HepG2 (cell line): Measurements from ENCODE around the gene PHF13. TPM values are rescaled to one million over a fixed set of nuclear protein-coding genes. Genes with fewer than 3 reads are reported as not detected.
A peak's percentile ranks its signal among the peaks of the same experiment; 100 is the strongest.

ENCODE experiments used
- GABPB1 ChIP-seq: IDR thresholded peaks from 2 replicates; pipeline ENCODE4 v1.6.1; 2016; ENCODE audit warnings: mild to moderate bottlenecking, missing genetic modification reagents, moderate library complexity, missing compliant biosample characterization
- HNF4G ChIP-seq, 2 experiments: sonication (generic) in 1 of 2; formaldehyde crosslinking in 1 of 2; IDR thresholded peaks; 2 replicates each; pipeline versions ENCODE4 v1.4.0 to v1.6.1; 2011 to 2020; ENCODE audit warnings: borderline replicate concordance in 2 of 2, low read depth in 2 of 2, mild to moderate bottlenecking in 2 of 2, low read length in 1 of 2, missing genetic modification reagents in 1 of 2, moderate library complexity in 1 of 2
- NRL ChIP-seq: sonication (generic); formaldehyde crosslinking; IDR thresholded peaks from 2 replicates; pipeline ENCODE4 v1.5.0; 2020; ENCODE audit warnings: missing genetic modification reagents, mild to moderate bottlenecking, moderate library complexity, borderline replicate concordance
- RBFOX2 ChIP-seq: fragments of 200-400 bp; formaldehyde crosslinking; IDR thresholded peaks from 2 replicates; pipeline ENCODE4 v1.6.1; 2017; ENCODE audit warnings: low read depth, mild to moderate bottlenecking, low read length
- SP4 ChIP-seq: sonication (generic); formaldehyde crosslinking; IDR thresholded peaks from 2 replicates; pipeline ENCODE4 v1.8.1; 2023; ENCODE audit warnings: mild to moderate bottlenecking, missing genetic modification reagents
- TCF12 ChIP-seq, 2 experiments: fragments of 450-650 bp in 1 of 2; sonication (generic) in 1 of 2; formaldehyde crosslinking in 1 of 2; IDR thresholded peaks; 2 replicates each; pipeline versions ENCODE4 v1.6.1 to v1.8.0; 2017 to 2022; ENCODE audit warnings: antibody characterized with exemption in 1 of 2, mild to moderate bottlenecking in 1 of 2, missing genetic modification reagents in 1 of 2, moderate library complexity in 1 of 2
- ZEB1 ChIP-seq: IDR thresholded peaks from 2 replicates; pipeline ENCODE4 v1.6.1; 2012; ENCODE audit warnings: mild to moderate bottlenecking, low read depth, inconsistent platforms; ENCODE audit not compliant: insufficient replicate concordance
- ZFAT ChIP-seq: sonication (generic); formaldehyde crosslinking; conservative IDR thresholded peaks from 2 replicates; pipeline ENCODE4 v1.8.1; 2023; ENCODE audit warnings: missing genetic modification reagents, inconsistent platforms
- ZNF468 ChIP-seq: sonication (generic); formaldehyde crosslinking; IDR thresholded peaks from 2 replicates; pipeline ENCODE4 v1.8.0; 2022; ENCODE audit warnings: mild to moderate bottlenecking, moderate library complexity, missing genetic modification reagents
- ZNF792 ChIP-seq: IDR thresholded peaks from 2 replicates; pipeline ENCODE4 v1.6.1; 2016
- polyA plus RNA-seq, 8 experiments: library from polyadenylated mRNA; depleted of rRNA in 3 of 8; stranded (reverse) in 7 of 8; unstranded in 1 of 8; fragments of >200 nt; fragmentation: Illumina TruSeq in 4 of 8; extraction: Trizol in 4 of 8; gene quantifications; 2 replicates each; pipeline versions ENCODE4 v1.2.1 to v1.2.3, GENCODE V29; 2011 to 2016; ENCODE audit warnings: low read depth in 4 of 8, missing spikeins in 1 of 8, mixed read lengths in 1 of 8; ENCODE audit not compliant: insufficient read depth in 1 of 8
- total RNA-seq, 5 experiments: library from RNA; depleted of rRNA; stranded (reverse); fragments of >200 nt; fragmentation: Illumina TruSeq; extraction: Trizol; gene quantifications; 2 replicates each; pipeline ENCODE4 v1.2.3, GENCODE V29; 2016; ENCODE audit warnings: low read depth in 1 of 5
- TF ChIP-seq, protein P1 (sequence below): sonication (generic); formaldehyde crosslinking; conservative IDR thresholded peaks from 2 replicates; pipeline ENCODE4 v1.4.0; 2020; ENCODE audit warnings: missing genetic modification reagents
- TF ChIP-seq, protein P2 (sequence below): sonication (generic); formaldehyde crosslinking; IDR thresholded peaks from 2 replicates; pipeline ENCODE4 v1.9.0; 2021; ENCODE audit warnings: mild to moderate bottlenecking, missing genetic modification reagents
- TF ChIP-seq, protein P3 (sequence below): sonication (generic); formaldehyde crosslinking; IDR thresholded peaks from 2 replicates; pipeline ENCODE4 v1.9.0; 2021; ENCODE audit warnings: missing genetic modification reagents, mild to moderate bottlenecking, borderline replicate concordance
- TF ChIP-seq, protein P4 (sequence below): sonication (generic); formaldehyde crosslinking; IDR thresholded peaks from 2 replicates; pipeline ENCODE4 v1.4.0; 2020; ENCODE audit warnings: mild to moderate bottlenecking, missing genetic modification reagents
- TF ChIP-seq, protein P5 (sequence below): sonication (generic); formaldehyde crosslinking; IDR thresholded peaks from 2 replicates; pipeline ENCODE4 v1.5.0; 2020; ENCODE audit warnings: mild to moderate bottlenecking, missing genetic modification reagents, borderline replicate concordance

PHF13 gene
- total and polyA plus RNA-seq, 2 of the 13 experiments (the other 11 are each of a cell fraction or from before 2014, with no cell fraction given): 4.7 to 7.4 TPM

DNA sequence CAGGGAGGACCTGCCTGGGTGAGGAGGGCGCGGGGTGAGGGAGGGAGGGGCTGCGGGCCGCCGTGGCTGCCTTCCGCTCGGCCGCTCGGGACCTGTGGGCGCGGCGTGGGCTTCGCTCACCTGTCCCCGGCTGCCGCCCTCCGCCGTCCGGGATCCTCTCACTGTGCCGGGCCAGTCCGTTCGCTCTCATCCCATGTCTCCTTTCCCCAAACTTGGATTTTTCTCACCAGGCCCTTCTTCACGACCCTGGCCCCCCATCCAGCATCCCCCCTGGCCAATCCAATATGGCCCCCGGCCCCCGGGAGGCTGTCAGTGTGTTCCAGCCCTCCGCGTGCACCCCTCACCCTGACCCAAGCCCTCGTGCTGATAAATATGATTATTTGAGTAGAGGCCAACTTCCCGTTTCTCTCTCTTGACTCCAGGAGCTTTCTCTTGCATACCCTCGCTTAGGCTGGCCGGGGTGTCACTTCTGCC lies 33.4 kb upstream of the PHF13 start (continued):
- TF ChIP-seq RBFOX2 (peak; percentile 6; the same call in 1 of the 2 replicates), SP4 (CRISPR knock-in tag) (0 out of 2 replicates have a peak, but pooled peaks have one; percentile 2), GABPB1 (CRISPR knock-in tag) (peak; percentile 77; the same call in 1 of the 2 replicates), NRL (no peak; the same call in 1 of the 2 replicates), ZNF468 (CRISPR knock-in tag) (0 out of 2 replicates have a peak, but pooled peaks have one; percentile 86), HNF4G (IDR thresholded peaks at IDR 0.05; ENCODE audit: borderline replicate concordance, low read depth, low read length) (no peak), HNF4G (CRISPR knock-in tag; IDR thresholded peaks at IDR 0.05; ENCODE audit: borderline replicate concordance, low read depth) (peak; percentile 11; the same call in 1 of the 2 replicates), ZNF792 (no peak), ZEB1 (no peak), TCF12 (IDR thresholded peaks at IDR 0.05) (no peak), TCF12 (CRISPR knock-in tag; IDR thresholded peaks at IDR 0.05) (no peak), ZFAT (CRISPR knock-in tag) (no peak)
- TF ChIP-seq, protein P1, sequence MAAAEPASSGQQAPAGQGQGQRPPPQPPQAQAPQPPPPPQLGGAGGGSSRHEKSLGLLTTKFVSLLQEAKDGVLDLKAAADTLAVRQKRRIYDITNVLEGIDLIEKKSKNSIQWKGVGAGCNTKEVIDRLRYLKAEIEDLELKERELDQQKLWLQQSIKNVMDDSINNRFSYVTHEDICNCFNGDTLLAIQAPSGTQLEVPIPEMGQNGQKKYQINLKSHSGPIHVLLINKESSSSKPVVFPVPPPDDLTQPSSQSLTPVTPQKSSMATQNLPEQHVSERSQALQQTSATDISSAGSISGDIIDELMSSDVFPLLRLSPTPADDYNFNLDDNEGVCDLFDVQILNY: peak; percentile 32; the same call in 1 of the 2 replicates
- TF ChIP-seq, protein P2, sequence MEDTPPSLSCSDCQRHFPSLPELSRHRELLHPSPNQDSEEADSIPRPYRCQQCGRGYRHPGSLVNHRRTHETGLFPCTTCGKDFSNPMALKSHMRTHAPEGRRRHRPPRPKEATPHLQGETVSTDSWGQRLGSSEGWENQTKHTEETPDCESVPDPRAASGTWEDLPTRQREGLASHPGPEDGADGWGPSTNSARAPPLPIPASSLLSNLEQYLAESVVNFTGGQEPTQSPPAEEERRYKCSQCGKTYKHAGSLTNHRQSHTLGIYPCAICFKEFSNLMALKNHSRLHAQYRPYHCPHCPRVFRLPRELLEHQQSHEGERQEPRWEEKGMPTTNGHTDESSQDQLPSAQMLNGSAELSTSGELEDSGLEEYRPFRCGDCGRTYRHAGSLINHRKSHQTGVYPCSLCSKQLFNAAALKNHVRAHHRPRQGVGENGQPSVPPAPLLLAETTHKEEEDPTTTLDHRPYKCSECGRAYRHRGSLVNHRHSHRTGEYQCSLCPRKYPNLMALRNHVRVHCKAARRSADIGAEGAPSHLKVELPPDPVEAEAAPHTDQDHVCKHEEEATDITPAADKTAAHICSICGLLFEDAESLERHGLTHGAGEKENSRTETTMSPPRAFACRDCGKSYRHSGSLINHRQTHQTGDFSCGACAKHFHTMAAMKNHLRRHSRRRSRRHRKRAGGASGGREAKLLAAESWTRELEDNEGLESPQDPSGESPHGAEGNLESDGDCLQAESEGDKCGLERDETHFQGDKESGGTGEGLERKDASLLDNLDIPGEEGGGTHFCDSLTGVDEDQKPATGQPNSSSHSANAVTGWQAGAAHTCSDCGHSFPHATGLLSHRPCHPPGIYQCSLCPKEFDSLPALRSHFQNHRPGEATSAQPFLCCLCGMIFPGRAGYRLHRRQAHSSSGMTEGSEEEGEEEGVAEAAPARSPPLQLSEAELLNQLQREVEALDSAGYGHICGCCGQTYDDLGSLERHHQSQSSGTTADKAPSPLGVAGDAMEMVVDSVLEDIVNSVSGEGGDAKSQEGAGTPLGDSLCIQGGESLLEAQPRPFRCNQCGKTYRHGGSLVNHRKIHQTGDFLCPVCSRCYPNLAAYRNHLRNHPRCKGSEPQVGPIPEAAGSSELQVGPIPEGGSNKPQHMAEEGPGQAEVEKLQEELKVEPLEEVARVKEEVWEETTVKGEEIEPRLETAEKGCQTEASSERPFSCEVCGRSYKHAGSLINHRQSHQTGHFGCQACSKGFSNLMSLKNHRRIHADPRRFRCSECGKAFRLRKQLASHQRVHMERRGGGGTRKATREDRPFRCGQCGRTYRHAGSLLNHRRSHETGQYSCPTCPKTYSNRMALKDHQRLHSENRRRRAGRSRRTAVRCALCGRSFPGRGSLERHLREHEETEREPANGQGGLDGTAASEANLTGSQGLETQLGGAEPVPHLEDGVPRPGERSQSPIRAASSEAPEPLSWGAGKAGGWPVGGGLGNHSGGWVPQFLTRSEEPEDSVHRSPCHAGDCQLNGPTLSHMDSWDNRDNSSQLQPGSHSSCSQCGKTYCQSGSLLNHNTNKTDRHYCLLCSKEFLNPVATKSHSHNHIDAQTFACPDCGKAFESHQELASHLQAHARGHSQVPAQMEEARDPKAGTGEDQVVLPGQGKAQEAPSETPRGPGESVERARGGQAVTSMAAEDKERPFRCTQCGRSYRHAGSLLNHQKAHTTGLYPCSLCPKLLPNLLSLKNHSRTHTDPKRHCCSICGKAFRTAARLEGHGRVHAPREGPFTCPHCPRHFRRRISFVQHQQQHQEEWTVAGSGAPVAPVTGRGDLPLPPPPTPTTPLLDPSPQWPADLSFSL (CRISPR knock-in tag): no peak
- TF ChIP-seq, protein P3, sequence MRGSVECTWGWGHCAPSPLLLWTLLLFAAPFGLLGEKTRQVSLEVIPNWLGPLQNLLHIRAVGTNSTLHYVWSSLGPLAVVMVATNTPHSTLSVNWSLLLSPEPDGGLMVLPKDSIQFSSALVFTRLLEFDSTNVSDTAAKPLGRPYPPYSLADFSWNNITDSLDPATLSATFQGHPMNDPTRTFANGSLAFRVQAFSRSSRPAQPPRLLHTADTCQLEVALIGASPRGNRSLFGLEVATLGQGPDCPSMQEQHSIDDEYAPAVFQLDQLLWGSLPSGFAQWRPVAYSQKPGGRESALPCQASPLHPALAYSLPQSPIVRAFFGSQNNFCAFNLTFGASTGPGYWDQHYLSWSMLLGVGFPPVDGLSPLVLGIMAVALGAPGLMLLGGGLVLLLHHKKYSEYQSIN (CRISPR knock-in tag): no peak
- TF ChIP-seq, protein P4, sequence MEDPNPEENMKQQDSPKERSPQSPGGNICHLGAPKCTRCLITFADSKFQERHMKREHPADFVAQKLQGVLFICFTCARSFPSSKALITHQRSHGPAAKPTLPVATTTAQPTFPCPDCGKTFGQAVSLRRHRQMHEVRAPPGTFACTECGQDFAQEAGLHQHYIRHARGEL (CRISPR knock-in tag): no peak
- TF ChIP-seq, protein P5, sequence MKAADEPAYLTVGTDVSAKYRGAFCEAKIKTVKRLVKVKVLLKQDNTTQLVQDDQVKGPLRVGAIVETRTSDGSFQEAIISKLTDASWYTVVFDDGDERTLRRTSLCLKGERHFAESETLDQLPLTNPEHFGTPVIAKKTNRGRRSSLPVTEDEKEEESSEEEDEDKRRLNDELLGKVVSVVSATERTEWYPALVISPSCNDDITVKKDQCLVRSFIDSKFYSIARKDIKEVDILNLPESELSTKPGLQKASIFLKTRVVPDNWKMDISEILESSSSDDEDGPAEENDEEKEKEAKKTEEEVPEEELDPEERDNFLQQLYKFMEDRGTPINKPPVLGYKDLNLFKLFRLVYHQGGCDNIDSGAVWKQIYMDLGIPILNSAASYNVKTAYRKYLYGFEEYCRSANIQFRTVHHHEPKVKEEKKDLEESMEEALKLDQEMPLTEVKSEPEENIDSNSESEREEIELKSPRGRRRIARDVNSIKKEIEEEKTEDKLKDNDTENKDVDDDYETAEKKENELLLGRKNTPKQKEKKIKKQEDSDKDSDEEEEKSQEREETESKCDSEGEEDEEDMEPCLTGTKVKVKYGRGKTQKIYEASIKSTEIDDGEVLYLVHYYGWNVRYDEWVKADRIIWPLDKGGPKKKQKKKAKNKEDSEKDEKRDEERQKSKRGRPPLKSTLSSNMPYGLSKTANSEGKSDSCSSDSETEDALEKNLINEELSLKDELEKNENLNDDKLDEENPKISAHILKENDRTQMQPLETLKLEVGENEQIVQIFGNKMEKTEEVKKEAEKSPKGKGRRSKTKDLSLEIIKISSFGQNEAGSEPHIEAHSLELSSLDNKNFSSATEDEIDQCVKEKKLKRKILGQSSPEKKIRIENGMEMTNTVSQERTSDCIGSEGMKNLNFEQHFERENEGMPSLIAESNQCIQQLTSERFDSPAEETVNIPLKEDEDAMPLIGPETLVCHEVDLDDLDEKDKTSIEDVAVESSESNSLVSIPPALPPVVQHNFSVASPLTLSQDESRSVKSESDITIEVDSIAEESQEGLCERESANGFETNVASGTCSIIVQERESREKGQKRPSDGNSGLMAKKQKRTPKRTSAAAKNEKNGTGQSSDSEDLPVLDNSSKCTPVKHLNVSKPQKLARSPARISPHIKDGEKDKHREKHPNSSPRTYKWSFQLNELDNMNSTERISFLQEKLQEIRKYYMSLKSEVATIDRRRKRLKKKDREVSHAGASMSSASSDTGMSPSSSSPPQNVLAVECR (CRISPR knock-in tag): no peak; the same call in none of the 2 replicates
